WTC11 (cell line): ENCODE data around the gene TSKU. TPM values are rescaled to one million over a fixed set of nuclear protein-coding genes. Genes with fewer than 3 reads are reported as not detected.

Source experiments
- ATAC-seq: fragments of 200-7000 bp; cut with Tn5 transposase; 2 replicates; pipeline ENCODE4 v1.10.0; 2021; ENCODE audit warnings: mild to moderate bottlenecking, moderate library complexity
- CTCF ChIA-PET: fragments of 300-600 bp; sonication (Branson Sonifier 250); formaldehyde crosslinking; loops from one replicate; lab custom pipeline; 2021; ENCODE audit warnings: antibody characterized with exemption; lab: Charles Lee
- POLR2A ChIA-PET: fragments of 350-600 bp; sonication (Branson Sonifier 250); formaldehyde crosslinking; loops from one replicate; lab custom pipeline; 2021; ENCODE audit warnings: antibody characterized with exemption; lab: Charles Lee
- DNase-seq: peaks from one replicate; pipeline ENCODE4 v3.0.0; 2021; ENCODE audit warnings: low spot score
- H3K27ac Mint-ChIP-seq: 2 replicates; pipeline ENCODE4 v1.8.0; 2021; ENCODE audit warnings: mixed read lengths
- H3K27me3 Mint-ChIP-seq: 2 replicates; pipeline ENCODE4 v1.8.0; 2021; ENCODE audit warnings: low read depth, mild to moderate bottlenecking, moderate library complexity, mixed read lengths
- H3K36me3 Mint-ChIP-seq: 2 replicates; pipeline ENCODE4 v1.8.0; 2021; ENCODE audit warnings: mixed read lengths
- H3K4me1 Mint-ChIP-seq: 2 replicates; pipeline ENCODE4 v1.8.0; 2022; ENCODE audit warnings: mixed read lengths
- H3K4me3 Mint-ChIP-seq: 2 replicates; pipeline ENCODE4 v1.8.0; 2021; ENCODE audit warnings: mild to moderate bottlenecking, moderate library complexity, mixed read lengths
- H3K9me3 Mint-ChIP-seq: 2 replicates; pipeline ENCODE4 v1.8.0; 2021; ENCODE audit warnings: mixed read lengths
- AR ChIP-seq: fragments of 250-450 bp; sonication (Bioruptor Pico); IDR thresholded peaks from 2 replicates; pipeline ENCODE4 v1.9.0; 2021; ENCODE audit warnings: mild to moderate bottlenecking
- ATF2 ChIP-seq: sonication (generic); formaldehyde crosslinking; IDR thresholded peaks from 2 replicates; pipeline ENCODE4 v1.8.1; 2022; ENCODE audit warnings: low read depth, missing genetic modification reagents, borderline replicate concordance
- CDX4 ChIP-seq: fragments of 250-450 bp; sonication (Bioruptor Pico); IDR thresholded peaks from 2 replicates; pipeline ENCODE4 v1.9.0; 2021; ENCODE audit warnings: moderate library complexity, mild to moderate bottlenecking, inconsistent platforms, borderline replicate concordance
- CREB1 ChIP-seq: sonication (generic); formaldehyde crosslinking; IDR thresholded peaks from 2 replicates; pipeline ENCODE4 v1.8.0; 2023; ENCODE audit warnings: mild to moderate bottlenecking, missing genetic modification reagents
- CTCF ChIP-seq: fragments of 200-600 bp; IDR thresholded peaks from 2 replicates; pipeline ENCODE4 v1.8.0; 2022; ENCODE audit warnings: antibody characterized with exemption
- E2F1 ChIP-seq: sonication (generic); formaldehyde crosslinking; IDR thresholded peaks from 2 replicates; pipeline ENCODE4 v1.8.0; 2022; ENCODE audit warnings: mild to moderate bottlenecking, missing genetic modification reagents
- EMX1 ChIP-seq: fragments of 250-450 bp; sonication (Bioruptor Pico); IDR thresholded peaks from 2 replicates; pipeline ENCODE4 v1.8.0; 2021; ENCODE audit warnings: mild to moderate bottlenecking
- ESRRA ChIP-seq: sonication (generic); formaldehyde crosslinking; IDR thresholded peaks from 2 replicates; pipeline ENCODE4 v1.8.1; 2022; ENCODE audit warnings: mild to moderate bottlenecking, missing genetic modification reagents, borderline replicate concordance
- GRHL2 ChIP-seq: fragments of 250-450 bp; sonication (Bioruptor Pico); IDR thresholded peaks from 2 replicates; pipeline ENCODE4 v1.8.0; 2022; ENCODE audit warnings: mild to moderate bottlenecking, moderate library complexity; ENCODE audit not compliant: insufficient replicate concordance, severe bottlenecking
- HMGA2 ChIP-seq: fragments of 250-450 bp; sonication (Bioruptor Pico); IDR thresholded peaks from 2 replicates; pipeline ENCODE4 v1.4.0; 2021; ENCODE audit warnings: mild to moderate bottlenecking, moderate library complexity
- HMGXB4 ChIP-seq: sonication (generic); formaldehyde crosslinking; IDR thresholded peaks from 2 replicates; pipeline ENCODE4 v1.8.1; 2023; ENCODE audit warnings: mild to moderate bottlenecking, moderate library complexity, missing genetic modification reagents
- IRF2 ChIP-seq: sonication (generic); formaldehyde crosslinking; IDR thresholded peaks from 2 replicates; pipeline ENCODE4 v1.8.0; 2022; ENCODE audit warnings: low read depth, missing genetic modification reagents, borderline replicate concordance
- JAZF1 ChIP-seq: fragments of 250-450 bp; sonication (Bioruptor Pico); IDR thresholded peaks from 2 replicates; pipeline ENCODE4 v1.9.0; 2021; ENCODE audit warnings: moderate library complexity, mild to moderate bottlenecking, inconsistent platforms
- MLX ChIP-seq: sonication (generic); formaldehyde crosslinking; IDR thresholded peaks from 2 replicates; pipeline ENCODE4 v1.8.1; 2023; ENCODE audit warnings: mild to moderate bottlenecking, missing genetic modification reagents, moderate library complexity
- NR3C1 ChIP-seq: sonication (generic); formaldehyde crosslinking; conservative IDR thresholded peaks from 2 replicates; pipeline ENCODE4 v1.8.1; 2023; ENCODE audit warnings: low read depth, mild to moderate bottlenecking, missing genetic modification reagents
- RORB ChIP-seq: fragments of 250-450 bp; sonication (Bioruptor Pico); IDR thresholded peaks from 2 replicates; pipeline ENCODE4 v1.9.0; 2021; ENCODE audit warnings: mild to moderate bottlenecking
- TEAD4 ChIP-seq: sonication (generic); formaldehyde crosslinking; IDR thresholded peaks from 2 replicates; pipeline ENCODE4 v1.8.0; 2022; ENCODE audit warnings: mild to moderate bottlenecking, missing genetic modification reagents
- TP53 ChIP-seq: sonication (generic); formaldehyde crosslinking; IDR thresholded peaks from 2 replicates; pipeline ENCODE4 v1.8.1; 2023; ENCODE audit warnings: mild to moderate bottlenecking, missing genetic modification reagents
- ZNF416 ChIP-seq: fragments of 250-450 bp; sonication (Bioruptor Pico); IDR thresholded peaks from 2 replicates; pipeline ENCODE4 v1.9.0; 2021; ENCODE audit warnings: mild to moderate bottlenecking, inconsistent platforms
- total RNA-seq: library from RNA; stranded (reverse); gene quantifications from 3 replicates; pipeline ENCODE4 v1.2.3, GENCODE V29; 2021

TSKU gene
- total RNA-seq, 1 experiment from 2014 or later, result 30.3 TPM

GRCh38 chr11:76801225-76801624 lies 18.1 kb downstream of the TSKU start:
- Mint-ChIP-seq H3K27me3 (no peaks in the 10 kb centered on the region), H3K9me3 (no peaks in the 10 kb centered on the region), H3K4me3 (no peak overlapping the region), H3K36me3 (peaks cover 1% of the 10 kb centered on the region; the same call in 1 of the 2 replicates), H3K4me1 (peaks cover 14% of the 10 kb centered on the region), H3K27ac (no peak overlapping the region)
- DNase-seq (no peak), ATAC-seq (no peak)
- no peak for TF ChIP-seq E2F1 (CRISPR knock-in tag)
- no peak for TF ChIP-seq CTCF
- no peak for TF ChIP-seq CREB1 (CRISPR knock-in tag)
- no peak for TF ChIP-seq IRF2 (CRISPR knock-in tag)
- no peak for TF ChIP-seq NR3C1 (CRISPR knock-in tag)
- no peak for TF ChIP-seq HMGA2
- TF ChIP-seq ATF2, result no peak
- no peak for TF ChIP-seq ESRRA
- no peak for TF ChIP-seq TEAD4 (CRISPR knock-in tag)
- TF ChIP-seq EMX1 (CRISPR knock-in tag), result no peak
- no peak for TF ChIP-seq HMGXB4 (CRISPR knock-in tag)
- TF ChIP-seq TP53 (CRISPR knock-in tag), result no peak
- TF ChIP-seq GRHL2 (CRISPR knock-in tag), result no peak
- no peak for TF ChIP-seq CDX4 (CRISPR knock-in tag)
- no peak for TF ChIP-seq AR (CRISPR knock-in tag)
- no peak for TF ChIP-seq RORB
- TF ChIP-seq ZNF416 (CRISPR knock-in tag), result no peak
- TF ChIP-seq JAZF1 (CRISPR knock-in tag), result no peak
- no peak for TF ChIP-seq MLX (CRISPR knock-in tag)
- ChIA-PET POLR2A (no interaction called here), CTCF (interaction anchor here (1.0 to 7.0 kb wide), 5 partner anchors 37 to 119 kb away, joined by 3 to 135 read pairs (median 14); no protein-coding TSS in a partner anchor)
